Medulla oblongata (tissue), 1 donor: ENCODE data around the gene PDZK1.
"Not testable (repeated sequence)": the region's sequence is repeated elsewhere in the genome, so short reads cannot be mapped to it uniquely, and the experiment has no call there.

Source experiments
- DNase-seq: peaks from one replicate; pipeline ENCODE4 v3.0.0-alpha.2; 2015; ENCODE audit errors: extremely low spot score

PDZK1 gene

DNA sequence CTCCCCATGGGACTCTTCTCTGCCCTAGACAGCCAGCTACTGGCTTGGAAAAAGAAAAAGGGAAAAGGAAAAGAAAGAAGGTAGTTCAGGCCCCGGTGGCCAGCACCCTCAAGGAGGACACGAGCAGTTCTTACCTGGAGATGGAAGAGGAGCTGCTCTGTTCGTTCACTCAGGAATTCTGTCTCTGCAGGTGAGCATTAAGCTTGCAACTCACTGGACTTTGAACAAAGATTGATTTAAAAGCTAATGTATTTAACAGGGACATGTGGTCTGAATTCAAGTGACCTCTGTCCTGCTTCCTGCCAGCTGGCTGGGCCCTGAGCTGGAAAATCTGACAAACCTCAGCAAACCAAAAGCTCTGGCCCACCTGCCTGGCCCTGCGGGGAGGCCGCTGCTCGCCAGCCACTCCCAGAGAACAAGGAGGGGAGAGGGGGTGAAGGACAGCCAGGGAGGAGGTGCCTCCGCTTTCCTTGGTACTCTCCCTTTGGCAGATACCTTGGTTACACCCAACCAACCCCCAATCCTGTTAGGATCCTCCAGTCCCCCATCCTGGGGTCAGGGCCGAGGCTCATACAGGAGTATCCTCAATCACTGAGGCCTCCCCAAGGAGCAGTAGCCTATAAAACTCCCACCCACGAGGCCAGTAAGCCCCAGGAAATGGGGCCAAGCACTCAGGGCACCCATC lies at the start of gene PDZK1:
PDZK1 (minus strand) TSS at position 186 of the 685 bp plus-strand sequence. CDS start 19,347 bp downstream, outside the sequence.
- no peak for DNase-seq

DNA sequence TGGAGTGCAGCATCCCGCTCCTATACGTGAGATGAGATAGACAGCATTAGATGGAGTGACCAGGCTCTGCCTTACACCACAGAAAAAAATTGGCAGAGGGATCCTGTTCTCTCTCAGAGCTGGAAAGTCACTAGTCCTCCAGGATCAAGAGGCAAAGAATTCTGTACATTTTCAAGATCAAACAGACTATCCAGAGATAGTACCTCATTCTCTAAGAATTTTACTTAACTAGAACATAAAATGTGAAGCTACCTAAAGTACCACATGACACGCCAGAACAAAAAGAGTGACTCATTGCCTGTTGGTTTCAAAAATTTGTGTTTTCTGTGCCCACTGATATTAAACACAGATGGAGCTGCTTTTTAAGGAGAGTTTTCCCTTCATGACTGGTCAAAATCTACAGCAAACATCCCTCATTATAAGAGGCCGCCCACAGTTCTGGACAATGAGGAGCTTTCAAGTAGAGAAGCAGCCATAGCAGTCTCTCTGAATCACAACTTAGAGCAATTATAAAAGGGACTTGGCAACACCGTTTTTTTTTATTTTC lies 44.4 kb upstream of the PDZK1 start:
- DNase-seq = peak; percentile 65

DNA sequence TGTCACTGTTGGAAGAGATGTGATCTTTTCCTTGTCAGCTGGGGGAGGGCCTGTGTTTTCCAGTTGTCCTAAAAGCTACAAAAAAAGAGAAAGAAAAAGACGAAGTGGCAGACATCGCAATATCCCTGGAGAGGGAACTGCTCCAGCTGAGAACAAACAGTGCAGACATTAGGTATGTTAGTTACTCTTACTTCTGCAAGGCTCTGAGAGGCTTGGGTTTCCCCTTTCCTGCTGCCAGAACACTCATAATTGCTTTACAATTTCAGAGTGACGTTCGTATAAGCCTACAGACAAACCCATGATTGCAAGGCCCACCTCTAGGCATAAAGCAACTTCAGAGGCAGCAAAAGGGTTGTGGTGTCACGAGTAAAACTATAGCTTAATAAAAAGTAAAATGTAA lies 43.3 kb upstream of the PDZK1 start:
- no peak for DNase-seq

DNA sequence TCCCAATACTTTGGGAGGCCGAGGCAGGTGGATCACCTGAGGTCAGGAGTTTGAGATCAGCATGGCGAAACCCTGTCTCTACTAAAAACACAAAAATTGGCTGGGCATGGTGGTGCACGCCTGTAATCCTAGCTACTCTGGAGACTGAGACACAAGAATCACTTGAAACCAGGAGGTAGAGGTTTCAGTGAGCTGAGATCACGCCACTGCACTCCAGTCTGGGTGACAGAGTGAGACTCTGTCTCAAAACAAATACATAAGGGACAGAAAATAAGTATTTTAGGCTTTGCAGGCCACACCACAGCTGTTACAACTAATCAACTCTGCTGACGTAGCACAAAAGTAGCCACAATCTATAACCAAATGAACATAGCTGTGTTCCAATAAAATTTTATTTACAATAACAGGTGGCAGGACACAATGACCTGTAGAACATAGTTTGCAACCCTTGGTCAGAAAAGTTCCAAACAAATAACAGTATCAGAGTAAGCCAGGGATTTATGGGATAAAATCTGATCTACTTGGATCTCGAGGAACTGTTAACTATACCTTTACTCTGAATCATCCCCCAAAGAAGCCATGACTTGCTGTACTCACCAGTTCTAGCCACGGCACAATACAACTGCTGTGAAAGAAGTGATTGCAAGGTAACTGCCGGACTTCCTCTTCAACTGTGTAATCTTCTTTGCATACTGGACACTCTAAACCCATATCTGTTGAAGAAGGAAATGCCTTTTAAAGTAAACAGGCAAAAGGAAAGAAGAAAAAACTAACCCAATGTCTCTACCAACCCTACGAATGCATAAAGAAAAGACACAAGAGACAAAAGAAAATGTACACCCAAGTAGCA lies 40.5 kb upstream of the PDZK1 start:
- DNase-seq = no peak

DNA sequence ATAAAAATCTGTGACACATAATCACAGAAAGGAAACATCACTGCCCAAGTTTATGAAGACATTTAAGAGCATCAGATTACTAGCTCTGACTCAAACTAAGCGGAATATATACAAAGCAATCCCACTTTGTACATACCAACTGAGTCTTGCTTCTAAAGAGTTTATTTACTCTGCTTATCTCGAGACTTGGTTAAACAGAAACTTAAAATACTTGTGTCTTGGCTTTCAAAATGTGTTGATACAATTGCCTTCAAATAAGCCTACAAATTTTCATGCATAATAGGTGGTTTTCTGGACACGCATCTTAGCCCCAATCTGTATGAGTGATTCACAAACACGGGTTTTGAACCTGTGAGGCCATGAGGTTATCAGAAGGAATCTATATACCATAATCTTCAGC lies 33.1 kb upstream of the PDZK1 start:
- no peak for DNase-seq

DNA sequence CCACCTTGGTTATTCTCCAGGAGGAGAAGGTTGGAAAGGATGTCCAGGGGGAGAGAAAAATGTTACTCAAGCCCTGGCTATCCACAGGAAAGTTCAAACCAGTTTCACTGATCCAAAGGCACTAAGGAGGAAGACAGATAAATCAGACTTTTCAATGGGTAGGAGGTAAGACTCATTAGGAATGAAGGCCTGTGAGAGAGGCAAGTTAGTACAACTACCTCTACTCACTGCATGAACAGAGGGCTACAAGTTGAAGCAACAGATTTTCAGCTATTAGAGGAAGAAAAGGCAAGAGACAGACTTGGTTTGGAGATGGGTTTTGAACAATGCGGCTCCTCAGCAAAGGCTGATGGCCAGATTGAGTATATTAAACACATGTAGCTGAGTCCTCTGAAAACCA lies 29.0 kb upstream of the PDZK1 start:
- DNase-seq = no peak

DNA sequence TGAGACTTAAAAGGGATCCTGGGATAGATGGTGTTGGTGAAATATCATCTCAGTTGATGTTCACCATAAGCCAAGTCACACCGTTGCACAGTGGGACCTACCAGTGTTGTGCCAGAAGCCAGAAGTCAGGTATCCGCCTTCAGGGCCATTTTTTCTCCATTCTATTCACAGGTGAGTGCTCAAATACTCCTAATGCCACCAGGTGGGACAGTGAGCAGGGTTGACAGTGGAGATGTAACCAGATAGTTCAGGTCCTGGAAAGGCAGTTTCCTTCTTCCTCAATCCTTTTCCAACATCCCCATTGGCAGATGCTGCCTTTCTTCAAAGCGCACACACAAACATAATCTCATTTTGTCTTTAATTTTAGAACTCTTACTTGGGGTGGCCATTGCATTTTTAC lies 23.7 kb upstream of the PDZK1 start:
- no peak for DNase-seq

DNA sequence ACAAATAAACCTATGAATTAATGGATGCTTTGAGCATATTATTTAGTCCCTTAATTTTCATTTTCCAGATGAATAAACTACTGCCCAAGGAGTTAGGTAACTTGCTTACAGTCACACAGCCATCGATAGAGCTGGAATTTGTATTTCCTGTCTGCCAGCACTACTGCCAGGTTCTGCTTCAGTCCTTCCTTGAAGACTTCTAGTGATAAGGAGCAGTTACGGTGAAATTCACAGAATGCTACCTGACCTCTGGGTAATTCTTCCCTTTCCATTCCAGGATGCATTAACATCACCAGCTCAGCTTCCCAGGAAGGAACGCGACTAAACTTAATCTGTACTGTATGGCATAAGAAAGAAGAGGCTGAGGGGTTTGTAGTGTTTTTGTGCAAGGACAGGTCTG lies 23.3 kb upstream of the PDZK1 start:
- DNase-seq = no peak

DNA sequence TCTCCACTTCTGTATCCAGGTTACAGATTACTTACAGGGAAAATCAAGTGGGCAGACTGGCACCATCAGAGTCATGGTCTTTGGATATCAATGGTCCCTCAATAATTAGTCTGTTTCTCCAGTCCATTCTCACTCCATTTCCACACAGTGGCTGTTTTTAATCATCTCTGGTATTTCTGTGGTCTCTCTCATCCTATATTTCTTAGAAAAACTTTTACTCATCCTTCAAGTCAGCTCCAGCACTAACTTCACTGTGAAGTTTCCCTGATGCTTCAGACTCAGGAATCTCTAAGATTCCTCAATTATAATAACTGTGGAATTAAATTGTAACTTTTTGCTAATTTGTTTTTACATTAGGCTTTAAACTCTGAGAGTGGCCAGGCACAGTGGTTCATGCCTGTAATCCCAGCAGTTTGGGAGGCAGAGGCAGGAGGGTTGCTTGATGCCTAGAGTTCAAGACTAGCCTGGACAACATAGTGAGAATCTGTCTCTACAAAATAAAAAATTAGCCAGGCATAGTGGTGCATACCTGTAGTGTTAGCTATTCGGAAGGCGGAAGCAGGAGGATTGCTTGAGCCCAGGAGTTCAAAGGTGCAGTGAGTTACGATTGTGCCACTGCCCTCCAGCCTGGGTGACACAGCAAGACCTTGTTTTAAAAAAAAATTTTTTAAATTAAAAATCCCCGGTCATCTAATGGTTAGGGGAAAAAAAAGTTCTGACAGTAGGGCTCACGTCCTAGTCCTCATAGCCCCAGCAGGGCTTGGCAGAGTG lies 22.7 kb upstream of the PDZK1 start:
- DNase-seq = no peak

DNA sequence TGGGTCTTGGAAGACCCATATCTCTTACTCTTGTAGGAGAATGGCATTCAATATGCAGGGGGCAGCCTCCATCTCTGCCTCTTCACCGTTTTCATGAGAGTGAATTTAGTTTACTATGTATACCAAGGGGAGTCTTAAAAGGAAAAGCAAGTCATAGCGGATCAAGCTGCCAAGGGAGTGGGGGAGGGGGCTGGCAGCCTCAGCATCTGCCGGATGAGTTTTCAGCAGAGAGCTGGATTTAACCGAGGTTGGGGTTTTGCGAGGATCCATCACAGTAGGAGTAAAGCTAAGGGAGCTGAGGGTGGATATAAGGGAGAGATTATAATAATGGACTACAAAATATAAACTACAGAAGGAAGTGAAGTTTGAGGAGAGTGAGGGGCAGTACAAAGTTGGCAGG lies 22.0 kb upstream of the PDZK1 start:
- no peak for DNase-seq

DNA sequence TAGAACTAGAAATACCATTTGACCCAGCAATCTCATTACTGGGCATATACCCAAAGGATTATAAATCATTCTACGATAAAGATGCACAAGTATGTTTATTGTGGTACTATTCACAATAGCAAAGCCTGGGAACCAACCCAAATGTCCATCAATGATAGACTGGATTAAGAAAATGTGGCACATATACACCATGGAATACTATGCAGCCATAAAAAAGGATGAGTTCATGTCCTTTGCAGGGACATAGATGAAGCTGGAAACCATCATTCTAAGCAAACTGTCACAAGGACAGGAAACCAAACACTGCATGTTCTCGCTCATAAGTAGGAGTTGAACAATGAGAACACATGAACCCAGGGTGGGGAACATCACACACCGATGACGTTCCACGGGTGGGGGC lies 19.0 kb upstream of the PDZK1 start:
- not testable (repeated sequence) for DNase-seq

DNA sequence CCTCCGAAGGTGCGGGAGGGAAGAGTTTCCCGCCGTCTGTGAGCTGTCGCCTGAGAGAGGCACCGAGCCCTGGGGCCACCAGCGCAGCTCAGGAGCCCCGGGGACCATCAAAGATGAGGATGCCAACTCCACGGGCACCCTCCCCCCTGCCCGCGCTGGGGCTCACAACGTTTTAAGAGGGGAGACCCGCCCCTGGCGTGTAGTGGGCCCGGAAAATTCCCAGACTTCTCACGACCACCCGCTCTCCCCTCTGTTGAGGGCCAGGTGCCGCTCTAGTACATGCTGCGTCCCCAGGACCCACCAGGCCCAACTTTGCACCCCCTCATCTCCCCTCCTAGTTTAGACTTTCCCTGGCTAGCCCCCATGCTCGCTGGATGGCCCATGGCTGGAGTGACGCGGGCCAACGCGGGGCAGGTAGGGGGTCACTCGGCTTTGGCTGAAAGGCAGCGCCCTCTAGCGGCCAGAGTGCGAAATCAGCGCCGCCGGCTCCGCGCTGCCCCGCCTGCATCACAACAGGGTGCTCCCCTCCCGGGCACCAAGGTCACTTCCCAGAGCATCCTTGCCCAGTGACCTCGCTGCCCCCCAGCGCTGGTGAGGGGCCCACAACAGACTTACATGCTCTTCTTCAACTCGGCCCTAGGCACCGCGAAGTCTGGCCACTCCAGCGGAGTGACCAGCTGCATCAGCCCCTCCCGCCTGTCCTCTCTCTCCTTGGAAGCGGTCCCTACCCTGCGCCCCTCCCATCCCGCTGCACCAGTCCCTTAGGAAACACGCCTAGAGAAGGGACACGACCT lies 13.9 kb upstream of the PDZK1 start:
- DNase-seq = peak; percentile 72

DNA sequence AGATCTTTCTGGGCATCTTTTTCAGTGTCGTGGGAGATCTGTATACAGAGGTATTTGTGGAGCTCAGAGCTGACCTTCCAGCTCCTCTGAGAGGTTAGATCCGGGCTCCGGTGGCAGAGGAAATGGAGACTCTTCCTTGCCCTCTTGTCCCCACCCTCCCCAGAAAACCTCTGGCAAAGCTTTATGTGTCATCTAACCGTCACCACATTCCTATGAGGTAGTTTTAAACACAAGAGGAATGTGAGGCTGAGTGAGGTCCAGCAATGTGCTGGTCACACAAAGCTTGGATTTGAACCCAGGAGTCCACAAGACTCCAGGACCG lies 13.3 kb upstream of the PDZK1 start:
- DNase-seq = no peak

DNA sequence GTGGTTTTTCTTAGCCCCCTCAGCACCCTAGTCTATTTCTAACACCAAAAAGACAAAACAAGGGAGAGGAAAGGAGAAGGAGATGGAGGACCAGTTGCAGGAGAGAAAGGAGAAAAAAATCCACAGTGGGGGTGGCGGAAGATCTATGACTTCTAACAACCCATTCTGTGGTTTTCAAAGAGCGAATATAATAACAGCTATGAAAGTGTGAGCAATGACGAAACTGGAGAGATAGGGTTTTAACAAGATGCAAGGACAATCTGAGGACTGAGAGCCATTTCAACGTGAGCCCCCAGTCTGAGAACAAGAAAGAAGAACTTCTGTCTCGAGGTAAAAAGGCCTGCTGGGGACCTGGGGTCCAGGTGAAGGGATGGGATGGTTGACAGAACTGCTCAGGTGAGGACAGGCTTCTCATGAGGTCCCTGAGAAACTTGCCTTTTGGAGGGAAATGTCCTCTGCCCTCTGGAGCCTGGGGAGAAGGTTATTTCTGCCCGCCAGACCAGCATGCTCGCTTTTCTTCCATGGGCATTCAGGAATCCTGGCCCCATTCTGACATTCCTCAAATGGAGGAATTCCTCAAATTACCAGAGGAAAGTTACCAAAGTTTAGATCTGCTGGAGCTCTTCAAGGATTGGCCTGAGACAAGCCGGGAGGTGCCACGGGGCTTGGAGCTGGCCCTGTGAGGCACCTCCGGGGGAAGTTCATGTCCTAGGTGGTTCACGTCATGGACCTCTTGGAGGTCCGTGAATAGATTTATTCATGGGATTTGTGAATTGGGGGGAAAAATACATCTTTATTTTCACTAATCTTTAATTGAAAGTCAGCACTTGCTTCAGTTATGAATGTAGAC lies 12.3 kb upstream of the PDZK1 start, which contains the start of gene CD160:
CD160 (plus strand) TSS at position 270 of the 850 bp plus-strand sequence. CDS start 8,829 bp downstream, outside the sequence.
- DNase-seq = no peak

DNA sequence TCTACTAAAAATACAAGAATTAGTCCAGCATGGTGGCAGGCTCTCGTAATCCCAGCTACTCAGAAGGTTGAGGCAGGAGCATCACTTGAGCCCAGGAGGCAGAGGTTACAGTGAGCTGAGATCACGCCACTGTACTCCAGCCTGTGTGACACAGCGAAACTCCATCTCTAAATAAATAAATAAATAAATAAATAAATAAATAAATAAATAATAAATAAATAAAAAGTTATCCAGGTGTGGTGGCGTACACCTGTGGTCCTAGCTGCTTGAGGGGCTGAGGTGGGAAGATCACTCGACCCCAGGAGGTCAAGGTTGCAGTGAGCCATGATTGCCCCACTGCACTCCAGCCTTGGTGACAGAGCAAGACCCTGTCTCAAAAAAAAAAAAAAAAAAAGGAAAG lies 11.3 kb upstream of the PDZK1 start:
- not testable (repeated sequence) for DNase-seq

DNA sequence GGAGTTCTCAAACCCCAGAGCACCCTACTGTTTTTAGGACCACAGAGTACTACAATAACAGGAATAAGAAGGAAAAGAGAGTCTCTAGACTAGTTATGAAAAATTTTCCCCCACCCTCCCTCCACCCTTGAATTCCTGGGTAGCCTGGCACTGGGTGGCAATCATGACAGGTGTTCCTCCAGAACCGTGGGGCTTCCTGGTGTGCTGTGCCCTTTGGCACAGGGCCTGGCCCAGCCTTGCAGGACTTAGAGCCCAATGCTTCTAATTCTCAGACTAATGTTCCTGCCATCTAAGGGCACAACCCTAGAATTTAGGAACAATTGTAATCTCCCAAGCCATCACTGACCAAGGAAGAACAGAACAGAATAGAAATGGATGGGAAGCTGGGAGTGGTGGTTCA lies 10.7 kb upstream of the PDZK1 start:
- no peak for DNase-seq

DNA sequence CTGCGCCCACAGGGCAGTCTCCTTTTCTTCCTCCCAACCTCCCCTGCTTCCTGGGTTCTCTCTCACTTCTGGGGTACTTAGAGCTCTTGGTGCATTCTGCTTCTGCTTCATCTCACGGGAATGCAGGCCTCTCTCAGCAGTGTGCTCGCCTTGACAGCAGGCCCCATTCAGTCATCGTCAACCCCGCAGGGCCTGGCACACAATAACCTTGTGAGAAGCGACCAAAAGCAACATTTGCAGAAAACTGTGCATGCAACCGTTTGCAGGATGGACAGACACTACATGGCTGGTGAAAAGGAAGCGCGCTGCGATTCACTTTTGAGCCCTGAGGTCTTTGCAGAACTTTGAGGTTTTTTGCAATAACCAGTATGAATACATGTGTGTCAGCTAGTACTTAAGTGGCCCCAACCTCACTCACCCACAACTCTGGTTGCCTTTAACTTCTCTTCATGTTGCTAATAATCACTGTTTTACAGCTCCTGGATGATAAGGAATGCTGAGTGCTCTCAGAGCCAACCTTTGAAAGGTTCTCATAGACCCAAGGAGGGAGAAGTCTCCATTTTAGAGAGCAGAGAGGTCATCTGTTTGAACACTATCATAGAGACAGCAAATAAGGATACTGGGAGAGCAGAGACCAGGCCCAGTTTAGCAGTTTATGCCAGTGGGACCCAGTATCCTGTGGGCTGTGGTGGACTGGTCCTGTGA lies 9.6 kb upstream of the PDZK1 start:
- DNase-seq = no peak

DNA sequence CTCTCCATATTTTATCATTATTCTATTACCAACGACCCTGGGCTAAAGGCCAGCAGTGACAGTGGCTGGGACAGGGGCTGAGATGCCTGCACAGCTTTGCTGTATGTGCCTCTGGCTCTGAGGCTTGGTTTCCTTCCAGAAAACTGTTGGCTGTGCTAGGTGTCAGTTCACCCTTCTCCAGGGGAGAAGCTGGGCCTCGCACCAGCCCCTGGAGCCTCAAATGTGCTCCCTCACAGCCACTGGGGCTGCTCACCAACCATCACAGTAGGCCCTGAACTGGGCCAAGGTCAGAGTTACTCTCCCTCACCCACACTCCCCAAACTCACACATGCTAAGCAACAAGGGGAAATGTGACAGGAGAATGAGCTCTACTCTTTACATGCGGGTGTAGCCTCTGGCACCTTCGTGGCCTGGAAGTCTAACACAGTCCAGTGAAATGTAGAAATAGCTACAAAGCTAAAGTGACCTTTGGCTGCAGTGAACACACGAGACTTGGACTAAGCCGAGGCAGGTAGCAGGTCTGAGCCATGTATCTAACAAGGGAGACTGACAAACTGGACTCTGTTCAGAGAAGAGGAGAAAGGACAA lies 7.5 kb upstream of the PDZK1 start:
- no peak for DNase-seq

DNA sequence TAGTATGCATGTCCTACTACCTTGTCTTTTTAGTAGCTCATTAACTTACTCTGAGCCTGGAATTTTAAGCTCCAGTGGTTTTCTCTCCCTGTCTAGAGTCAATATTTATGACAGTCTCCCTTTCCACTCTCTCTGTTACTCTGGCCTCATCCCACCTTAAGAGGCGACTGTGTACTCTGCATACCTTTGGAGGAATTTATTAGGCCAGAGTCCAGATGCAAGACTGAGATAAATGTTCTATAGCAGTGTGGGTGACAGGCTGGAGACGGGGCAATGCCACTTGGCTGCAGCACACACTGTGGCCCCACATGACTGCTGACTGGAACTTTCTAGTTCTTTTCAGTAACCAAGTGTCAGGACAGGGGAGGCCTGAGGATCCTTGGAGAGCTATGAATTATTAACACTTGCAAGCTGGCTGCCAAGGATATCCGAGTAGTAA lies 4.1 kb upstream of the PDZK1 start:
- DNase-seq = peak; percentile 17
